Ovary (tissue), 3 donors: ENCODE data around the gene FUS.

Source experiments
- CTCF ChIP-seq, 3 donors: fragments of 450-650 bp in 2 of 3; fragments of 200-600 bp in 1 of 3; IDR thresholded peaks; one replicate each; pipeline versions ENCODE4 v1.5.1 to v1.8.0; 2016 to 2022; ENCODE audit warnings: antibody characterized with exemption in 3 of 3, mild to moderate bottlenecking in 1 of 3
- POLR2A ChIP-seq: fragments of 450-650 bp; IDR thresholded peaks from one replicate; pipeline ENCODE4 v1.6.1; 2017; ENCODE audit warnings: antibody characterized with exemption, mild to moderate bottlenecking, moderate library complexity
- donor health status: DM: no; HTN: no; CAD: no.

- TF ChIP-seq CTCF (IDR thresholded peaks at IDR 0.05) (no peak), POLR2A (no peak)
These were observed 31.6 kb upstream of the FUS start for GRCh38 chr16:31148281-31148728.
